ENCODE data around the gene DGKB.

Gene DGKB

DNA sequence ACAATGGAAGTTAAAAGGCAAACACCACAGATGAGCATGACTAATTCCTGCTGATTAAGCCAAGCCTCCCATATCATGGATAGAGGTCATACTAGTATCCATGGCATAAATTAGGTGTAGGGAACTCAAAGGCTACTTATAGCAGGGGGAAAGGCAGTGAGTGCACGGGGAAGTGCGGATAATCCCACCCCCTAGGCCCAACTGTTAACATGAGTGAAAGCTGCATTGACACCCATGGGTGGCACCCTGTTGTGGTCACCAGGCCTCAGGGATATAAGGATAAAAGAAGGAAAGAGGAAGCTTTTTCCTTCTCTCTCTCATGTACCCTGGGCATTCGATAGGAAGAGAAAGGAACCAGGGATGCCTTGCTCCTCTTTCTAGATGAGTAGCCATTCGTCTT, 161.9 kb downstream of the DGKB start:
- H3K4me3 ChIP-seq (ENCODE audit: low read length): no peak overlapping the region
- TF ChIP-seq, protein P1, sequence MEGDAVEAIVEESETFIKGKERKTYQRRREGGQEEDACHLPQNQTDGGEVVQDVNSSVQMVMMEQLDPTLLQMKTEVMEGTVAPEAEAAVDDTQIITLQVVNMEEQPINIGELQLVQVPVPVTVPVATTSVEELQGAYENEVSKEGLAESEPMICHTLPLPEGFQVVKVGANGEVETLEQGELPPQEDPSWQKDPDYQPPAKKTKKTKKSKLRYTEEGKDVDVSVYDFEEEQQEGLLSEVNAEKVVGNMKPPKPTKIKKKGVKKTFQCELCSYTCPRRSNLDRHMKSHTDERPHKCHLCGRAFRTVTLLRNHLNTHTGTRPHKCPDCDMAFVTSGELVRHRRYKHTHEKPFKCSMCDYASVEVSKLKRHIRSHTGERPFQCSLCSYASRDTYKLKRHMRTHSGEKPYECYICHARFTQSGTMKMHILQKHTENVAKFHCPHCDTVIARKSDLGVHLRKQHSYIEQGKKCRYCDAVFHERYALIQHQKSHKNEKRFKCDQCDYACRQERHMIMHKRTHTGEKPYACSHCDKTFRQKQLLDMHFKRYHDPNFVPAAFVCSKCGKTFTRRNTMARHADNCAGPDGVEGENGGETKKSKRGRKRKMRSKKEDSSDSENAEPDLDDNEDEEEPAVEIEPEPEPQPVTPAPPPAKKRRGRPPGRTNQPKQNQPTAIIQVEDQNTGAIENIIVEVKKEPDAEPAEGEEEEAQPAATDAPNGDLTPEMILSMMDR (conservative IDR thresholded peaks at IDR 0.05; ENCODE audit: low read length): no peak

DNA sequence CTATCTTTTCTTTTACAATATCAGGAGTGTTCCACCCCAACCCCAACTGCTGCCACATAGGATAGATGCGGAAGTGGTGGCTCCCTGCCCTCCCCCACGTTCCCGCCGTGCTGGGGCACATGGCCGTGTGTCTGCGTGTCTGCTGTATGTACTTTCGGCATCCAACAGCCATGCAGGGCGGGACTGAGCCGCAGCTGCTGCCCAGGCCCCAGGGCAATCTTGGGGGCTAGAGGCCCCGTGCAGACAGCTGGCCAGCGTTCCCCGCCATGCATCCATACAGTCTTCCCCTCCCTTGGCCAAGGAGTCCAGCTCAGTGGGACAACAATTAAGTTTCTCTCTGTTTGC, 162.7 kb downstream of the DGKB start:
- no peak for DNase-seq (ENCODE audit: low read depth)
- TF ChIP-seq, protein P1 (conservative IDR thresholded peaks at IDR 0.05; ENCODE audit: low read length): no peak
- no peak overlapping the region for H3K4me3 ChIP-seq (ENCODE audit: low read length)

More for the DNA sequence above, 161.9 kb downstream of the DGKB start:
- DNase-seq (ENCODE audit: low read depth): no peak

DNA sequence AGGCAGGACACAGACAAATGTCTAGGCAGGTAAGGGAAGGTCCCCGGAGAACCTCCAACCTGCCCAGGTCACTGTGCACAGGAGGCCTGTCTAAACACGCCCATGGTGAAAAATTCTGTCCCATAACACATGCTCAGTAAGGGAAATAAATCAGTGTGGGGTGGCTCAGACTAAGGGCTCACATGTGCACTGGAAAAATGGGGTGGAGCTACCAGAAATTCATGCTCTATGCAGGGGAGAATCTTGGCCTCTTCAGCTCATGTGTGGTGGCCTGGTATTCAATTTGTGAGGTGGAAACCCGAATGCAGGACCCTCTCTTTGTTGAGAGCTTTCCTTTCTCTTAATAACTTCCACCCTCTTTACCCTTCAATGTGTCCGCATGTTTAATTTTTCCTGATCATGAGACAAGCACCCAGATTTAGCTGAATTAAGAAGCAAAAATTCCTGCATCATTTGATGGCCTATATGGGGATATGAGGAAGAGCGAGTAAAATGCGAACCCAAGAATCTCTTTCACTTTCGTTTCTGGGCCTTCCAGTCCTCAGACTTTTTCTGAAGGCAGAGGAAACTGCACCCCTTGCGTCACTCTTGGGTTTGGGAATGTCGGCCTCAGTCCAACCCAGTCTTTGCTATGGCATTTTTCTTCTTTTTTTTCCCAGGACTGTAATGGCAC, 163.2 kb downstream of the DGKB start:
- no peak overlapping the region for H3K4me3 ChIP-seq (ENCODE audit: low read length)
- no peak for DNase-seq (ENCODE audit: low read depth)
- TF ChIP-seq, protein P1 (conservative IDR thresholded peaks at IDR 0.05; ENCODE audit: low read length): no peak

DNA sequence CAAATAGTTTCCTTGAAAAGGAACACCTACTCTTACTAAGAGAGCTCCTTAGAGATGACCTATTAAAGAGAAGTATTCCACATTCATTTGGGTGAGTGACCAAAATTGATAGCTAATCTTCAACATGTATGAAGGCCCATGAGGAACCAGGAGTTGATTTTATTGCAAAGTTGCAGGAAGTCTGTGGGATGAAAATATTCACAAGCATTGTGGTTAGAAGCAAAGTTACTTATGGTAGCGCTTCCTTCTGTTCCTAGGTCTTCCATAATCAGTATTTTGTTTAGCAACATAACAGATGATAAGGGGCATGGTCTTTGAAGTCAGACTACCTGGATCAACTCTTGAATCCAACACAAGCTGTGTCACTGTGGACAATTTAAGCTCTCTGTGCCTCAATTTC, 164.5 kb downstream of the DGKB start:
- TF ChIP-seq, protein P1 (conservative IDR thresholded peaks at IDR 0.05; ENCODE audit: low read length): no peak
- H3K4me3 ChIP-seq (ENCODE audit: low read length): no peak overlapping the region
- DNase-seq (ENCODE audit: low read depth): no peak

DNA sequence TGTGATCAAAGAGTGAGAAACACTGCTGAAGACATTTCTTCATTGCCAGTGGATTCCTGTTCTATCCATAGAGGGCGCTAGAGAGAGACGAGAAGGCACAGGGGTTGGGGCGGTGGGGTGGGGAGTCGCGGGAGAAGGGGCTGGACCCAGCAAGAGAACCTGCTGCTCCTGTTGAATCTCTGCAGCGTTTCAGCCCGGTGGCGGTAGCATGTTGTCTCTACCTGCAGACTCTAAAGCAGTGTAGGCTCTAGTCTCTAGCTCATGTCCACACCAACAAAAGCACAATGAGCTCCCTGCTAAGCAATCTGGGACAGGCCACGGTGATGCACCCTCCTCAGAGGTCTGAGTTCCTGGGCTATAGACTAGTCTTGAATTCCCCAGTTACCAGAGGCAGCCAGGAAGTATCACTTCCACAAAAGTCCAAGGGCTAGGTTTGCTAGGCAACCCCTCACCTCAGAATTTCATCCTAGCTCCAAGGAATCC, 167.7 kb downstream of the DGKB start:
- TF ChIP-seq, protein P1 (conservative IDR thresholded peaks at IDR 0.05; ENCODE audit: low read length): no peak; the same call in 1 of the 2 replicates
- no peak for DNase-seq (ENCODE audit: low read depth)
- H3K4me3 ChIP-seq (ENCODE audit: low read length): no peak overlapping the region

DNA sequence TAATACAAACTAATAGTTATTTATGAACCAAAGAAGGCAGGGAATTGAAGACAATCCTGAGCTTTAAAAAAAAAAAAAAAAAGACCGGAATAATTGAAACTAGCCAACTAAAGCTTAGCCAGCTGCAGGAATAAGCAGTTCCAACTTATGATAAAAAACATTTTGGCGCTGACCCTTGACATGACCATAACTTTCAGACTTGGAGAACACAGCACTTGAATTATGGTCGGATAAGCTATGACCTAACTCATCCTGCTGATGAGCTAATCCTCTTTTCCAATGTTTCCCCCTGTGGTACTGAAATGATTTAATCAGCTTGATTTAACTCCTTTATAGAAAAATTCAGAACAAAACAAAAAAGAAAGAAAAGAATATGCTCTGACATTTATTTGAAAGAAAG, 181.8 kb downstream of the DGKB start:
- H3K4me3 ChIP-seq (ENCODE audit: low read length): no peak overlapping the region
- TF ChIP-seq, protein P1 (conservative IDR thresholded peaks at IDR 0.05; ENCODE audit: low read length): no peak
- peak; percentile 27 for DNase-seq (ENCODE audit: low read depth)

DNA sequence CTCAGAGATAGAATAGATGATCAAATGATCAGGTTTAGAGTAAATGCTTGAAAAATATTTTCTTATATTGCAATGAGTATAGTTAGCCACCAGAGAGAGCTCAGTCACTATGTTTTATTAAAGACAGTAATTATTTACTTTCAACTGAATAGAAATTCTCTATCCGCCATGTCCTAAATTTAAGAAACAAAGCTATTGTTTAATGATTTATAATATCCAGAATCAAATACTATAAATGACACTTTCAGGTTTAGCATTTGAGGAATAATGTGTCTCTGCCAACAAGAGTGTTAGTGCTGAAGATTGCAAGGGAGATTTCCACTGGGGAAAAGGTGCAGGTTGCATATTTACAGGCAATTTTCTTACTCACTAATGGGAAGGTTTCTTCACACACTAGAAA, 184.7 kb downstream of the DGKB start:
- TF ChIP-seq, protein P1 (conservative IDR thresholded peaks at IDR 0.05; ENCODE audit: low read length): peak; percentile 71
- no peak overlapping the region for H3K4me3 ChIP-seq (ENCODE audit: low read length)
- peak; percentile 33 for DNase-seq (ENCODE audit: low read depth)
